SH-SY5Y (cell line): ENCODE data around the gene HECW1.

Source experiments
- GATA2 ChIP-seq: IDR thresholded peaks from 2 replicates; pipeline ENCODE4 v1.6.1; 2011; ENCODE audit warnings: mild to moderate bottlenecking, low read depth, low read length
- GATA3 ChIP-seq: IDR thresholded peaks from 2 replicates; pipeline ENCODE4 v1.6.1; 2011; ENCODE audit warnings: low read depth, mild to moderate bottlenecking, low read length, moderate library complexity

- TF ChIP-seq GATA3 = no peak
- no peak for TF ChIP-seq GATA2
Measured at GRCh38 chr7:43576241-43576640, 463.8 kb downstream of the HECW1 start.
